GM18517 (cell line): ENCODE results near the gene TMEM74B.

ENCODE experiments used
- ATAC-seq: cut with Tn5 transposase; IDR thresholded peaks from one replicate; pipeline ENCODE4 v1.9.1; 2021; ENCODE audit warnings: mild to moderate bottlenecking, moderate library complexity; ENCODE audit not compliant: unreplicated experiment

Gene TMEM74B

GRCh38 chr20:1183153-1183552 is 1.6 kb downstream of the TMEM74B start:
- no peak for ATAC-seq

- no peak for ATAC-seq
Measured at GRCh38 chr20:1182106-1182505, 2.7 kb downstream of the TMEM74B start.

- no peak for ATAC-seq
Measured at GRCh38 chr20:1180949-1181348, 3.8 kb downstream of the TMEM74B start.

- ATAC-seq: no peak
Measured at GRCh38 chr20:1178623-1179022, 6.2 kb downstream of the TMEM74B start.

- ATAC-seq: no peak
Measured at GRCh38 chr20:1178103-1178502, 6.7 kb downstream of the TMEM74B start.

GRCh38 chr20:1177680-1178079 is 7.1 kb downstream of the TMEM74B start:
- no peak for ATAC-seq

- no peak for ATAC-seq
Measured at GRCh38 chr20:1174787-1175186, 10.0 kb downstream of the TMEM74B start.

GRCh38 chr20:1173698-1174097 is 11.1 kb downstream of the TMEM74B start:
- ATAC-seq: no peak

GRCh38 chr20:1171461-1172093 is 13.2 kb downstream of the TMEM74B start:
- no peak for ATAC-seq

- no peak for ATAC-seq
Measured at GRCh38 chr20:1169224-1169623, 15.6 kb downstream of the TMEM74B start.

GRCh38 chr20:1166948-1167720 is 17.6 kb downstream of the TMEM74B start:
- ATAC-seq: no peak

GRCh38 chr20:1165941-1166340 is 18.8 kb downstream of the TMEM74B start:
- ATAC-seq: no peak

GRCh38 chr20:1165521-1165920 is 19.3 kb downstream of the TMEM74B start:
- ATAC-seq: no peak

- ATAC-seq: no peak
Measured at GRCh38 chr20:1164871-1165270, 19.9 kb downstream of the TMEM74B start.

GRCh38 chr20:1163653-1164052 is 21.1 kb downstream of the TMEM74B start:
- ATAC-seq: no peak

- no peak for ATAC-seq
Measured at GRCh38 chr20:1163105-1163504, 21.7 kb downstream of the TMEM74B start.

- ATAC-seq: no peak
Measured at GRCh38 chr20:1160991-1161390, 23.8 kb downstream of the TMEM74B start.

- no peak for ATAC-seq
Measured at GRCh38 chr20:1160496-1160895, 24.3 kb downstream of the TMEM74B start.

- ATAC-seq: no peak
Measured at GRCh38 chr20:1155342-1155741, 29.4 kb downstream of the TMEM74B start.

GRCh38 chr20:1154691-1155090 is 30.1 kb downstream of the TMEM74B start:
- ATAC-seq: no peak

GRCh38 chr20:1154226-1154625 is 30.6 kb downstream of the TMEM74B start:
- no peak for ATAC-seq

GRCh38 chr20:1150968-1151367 is 33.8 kb downstream of the TMEM74B start:
- ATAC-seq: no peak

GRCh38 chr20:1150218-1150617 is 34.6 kb downstream of the TMEM74B start:
- no peak for ATAC-seq
